ENCODE measurements around the gene CCDC175.

DNA sequence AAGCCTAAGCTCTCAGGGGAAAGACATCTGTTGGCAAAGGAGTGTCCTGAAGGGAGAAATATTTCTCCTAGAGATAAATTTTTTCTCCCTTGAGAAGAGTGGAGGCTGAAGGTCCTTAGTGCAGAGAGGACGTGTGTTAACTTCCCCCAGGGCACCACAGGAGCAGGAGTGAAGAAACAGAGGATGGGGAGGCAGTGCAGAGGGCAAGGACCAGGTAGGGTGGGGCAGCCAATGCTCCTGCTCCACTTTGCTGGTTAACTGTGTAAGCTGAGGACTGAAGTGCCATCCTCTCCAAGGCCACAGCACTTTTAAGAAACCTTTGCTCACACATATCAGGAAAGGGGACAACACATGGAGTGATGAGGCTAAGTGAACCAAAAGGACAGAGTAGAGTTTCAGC, 96.4 kb downstream of the CCDC175 start:
- TF ChIP-seq EZH2 (IDR thresholded peaks at IDR 0.05; ENCODE audit: borderline replicate concordance, low read depth, low read length, poor library complexity, severe bottlenecking), result no peak
- TF ChIP-seq, protein P1, sequence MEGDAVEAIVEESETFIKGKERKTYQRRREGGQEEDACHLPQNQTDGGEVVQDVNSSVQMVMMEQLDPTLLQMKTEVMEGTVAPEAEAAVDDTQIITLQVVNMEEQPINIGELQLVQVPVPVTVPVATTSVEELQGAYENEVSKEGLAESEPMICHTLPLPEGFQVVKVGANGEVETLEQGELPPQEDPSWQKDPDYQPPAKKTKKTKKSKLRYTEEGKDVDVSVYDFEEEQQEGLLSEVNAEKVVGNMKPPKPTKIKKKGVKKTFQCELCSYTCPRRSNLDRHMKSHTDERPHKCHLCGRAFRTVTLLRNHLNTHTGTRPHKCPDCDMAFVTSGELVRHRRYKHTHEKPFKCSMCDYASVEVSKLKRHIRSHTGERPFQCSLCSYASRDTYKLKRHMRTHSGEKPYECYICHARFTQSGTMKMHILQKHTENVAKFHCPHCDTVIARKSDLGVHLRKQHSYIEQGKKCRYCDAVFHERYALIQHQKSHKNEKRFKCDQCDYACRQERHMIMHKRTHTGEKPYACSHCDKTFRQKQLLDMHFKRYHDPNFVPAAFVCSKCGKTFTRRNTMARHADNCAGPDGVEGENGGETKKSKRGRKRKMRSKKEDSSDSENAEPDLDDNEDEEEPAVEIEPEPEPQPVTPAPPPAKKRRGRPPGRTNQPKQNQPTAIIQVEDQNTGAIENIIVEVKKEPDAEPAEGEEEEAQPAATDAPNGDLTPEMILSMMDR (conservative IDR thresholded peaks at IDR 0.05; ENCODE audit: low read depth, low read length), result no peak

Data from A673 (cell line).